Subcutaneous abdominal adipose tissue (tissue), 5 donors: ENCODE data around the gene INSYN2B.

Experiments used
- H3K27ac ChIP-seq: one replicate; pipeline ENCODE4 v1.7.0; 2013; ENCODE audit warnings: low read depth, mild to moderate bottlenecking, inconsistent platforms, low read length, moderate library complexity
- H3K27me3 ChIP-seq, 5 donors: one replicate each; pipeline ENCODE4 v1.7.0; 2013; ENCODE audit warnings: low read length in 5 of 5, inconsistent platforms in 1 of 5; ENCODE audit not compliant: control insufficient read depth in 5 of 5, insufficient read depth in 4 of 5
- H3K36me3 ChIP-seq, 5 donors: one replicate each; pipeline ENCODE4 v1.7.0; 2013; ENCODE audit warnings: low read length in 5 of 5; ENCODE audit not compliant: control insufficient read depth in 5 of 5, insufficient read depth in 5 of 5
- H3K4me1 ChIP-seq, 5 donors: one replicate each; pipeline ENCODE4 v1.7.0; 2013; ENCODE audit warnings: low read length in 5 of 5, mild to moderate bottlenecking in 3 of 5, moderate library complexity in 1 of 5; ENCODE audit not compliant: control insufficient read depth in 5 of 5, insufficient read depth in 5 of 5
- H3K4me3 ChIP-seq, 5 donors: one replicate each; pipeline ENCODE4 v1.7.0; 2013; ENCODE audit warnings: low read length in 5 of 5, low read depth in 1 of 5
- H3K9ac ChIP-seq, 5 donors: one replicate each; pipeline ENCODE4 v1.7.0; 2013; ENCODE audit warnings: low read length in 5 of 5, mild to moderate bottlenecking in 4 of 5, moderate library complexity in 3 of 5
- H3K9me3 ChIP-seq, 5 donors: one replicate each; pipeline ENCODE4 v1.7.0; 2013; ENCODE audit warnings: low read length in 5 of 5; ENCODE audit not compliant: control insufficient read depth in 5 of 5
- donor health status: healthy.
- donor health status: healthy.
- donor health status: healthy.
- donor health status: healthy.
- donor health status: healthy.

The INSYN2B gene

DNA sequence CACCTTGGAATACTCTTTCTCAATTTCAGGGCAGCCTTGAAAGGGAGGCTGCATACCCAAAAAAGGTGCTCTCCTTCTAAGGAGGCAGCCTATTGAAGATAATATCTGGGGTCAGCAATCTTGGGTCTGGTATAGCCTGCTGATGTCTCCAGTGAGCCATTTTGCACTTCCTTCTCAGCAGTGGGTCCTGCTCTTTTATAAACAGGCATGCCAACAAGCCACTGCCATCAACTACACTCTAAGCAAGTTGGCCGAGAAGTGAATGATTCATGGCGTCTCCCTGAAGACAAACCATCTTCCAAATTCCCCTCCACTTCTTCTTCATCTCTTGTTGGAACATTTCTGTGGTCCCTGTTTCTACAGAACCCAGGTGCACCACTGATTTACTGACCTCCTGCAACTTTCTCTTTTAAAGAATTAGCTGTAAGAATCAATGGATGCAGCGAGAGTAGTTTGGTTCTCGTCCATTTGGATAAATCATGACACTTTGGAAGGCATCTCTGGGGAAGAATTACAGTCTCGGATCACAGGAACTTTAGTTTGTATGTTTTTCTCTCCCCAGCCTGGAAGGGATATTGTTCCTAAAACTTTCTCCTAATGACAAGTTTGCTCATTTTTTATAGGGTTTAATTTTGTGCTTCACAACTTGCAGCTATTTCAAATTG, 108.3 kb downstream of the INSYN2B start:
- H3K27me3 ChIP-seq, result no peaks in the 10 kb centered on the region
- H3K9ac ChIP-seq, result no peak overlapping the region
- H3K4me3 ChIP-seq, result no peak overlapping the region
- no peak overlapping the region for H3K27ac ChIP-seq
- H3K36me3 ChIP-seq, result peaks cover 0 to 2% (median 0%) of the 10 kb centered on the region in 5 donors
- peaks cover 2 to 52% (median 43%) of the 10 kb centered on the region in 5 donors for H3K4me1 ChIP-seq
- no peaks in the 10 kb centered on the region for H3K9me3 ChIP-seq

DNA sequence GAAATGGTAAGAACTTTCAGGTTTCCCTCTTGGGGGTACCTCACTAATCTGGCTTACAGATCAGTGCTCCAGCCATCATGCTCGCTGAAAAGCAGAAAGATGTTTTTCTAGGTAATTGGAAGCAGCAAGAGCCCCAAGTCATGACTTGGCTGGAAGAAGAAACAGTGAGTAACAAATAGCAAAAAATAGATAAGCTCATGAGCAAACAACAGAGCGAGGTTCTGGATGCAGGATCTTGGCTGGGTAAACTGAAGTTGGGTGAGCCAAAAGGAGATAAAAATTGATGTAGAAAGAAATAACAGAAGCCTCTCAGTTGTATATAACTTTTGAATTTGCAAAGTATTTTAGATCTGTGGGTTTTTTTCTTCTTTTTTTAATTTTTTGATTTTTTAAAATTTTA, 110.1 kb downstream of the INSYN2B start:
- Histone ChIP-seq H3K9me3 (no peaks in the 10 kb centered on the region), H3K4me3 (no peak overlapping the region), H3K4me1 (peaks cover 1 to 38% (median 32%) of the 10 kb centered on the region in 5 donors), H3K36me3 (peaks cover 0 to under 1% (median 0%) of the 10 kb centered on the region in 5 donors), H3K27ac (no peak overlapping the region), H3K27me3 (no peaks in the 10 kb centered on the region), H3K9ac (no peak overlapping the region)

DNA sequence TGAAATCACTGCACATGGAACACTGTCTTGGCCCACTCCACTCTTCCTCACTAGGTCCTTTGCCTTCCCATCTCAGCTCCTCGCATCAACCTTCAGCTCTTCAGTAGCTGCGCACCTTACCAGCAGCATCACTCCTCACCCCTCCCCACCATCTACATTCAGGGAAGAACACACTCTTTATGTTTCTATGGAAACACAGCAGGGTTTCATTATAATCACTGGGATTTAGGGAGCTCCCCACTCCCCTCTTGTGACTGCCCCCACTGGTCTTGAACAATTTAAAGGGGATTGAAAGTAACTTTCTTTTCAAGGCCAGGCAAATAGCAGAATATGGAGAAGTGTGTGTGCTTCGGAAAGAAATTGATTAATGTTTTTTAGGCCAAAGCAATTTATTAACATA, 111.2 kb downstream of the INSYN2B start:
- Histone ChIP-seq H3K27me3 (no peaks in the 10 kb centered on the region), H3K4me3 (no peak overlapping the region), H3K9ac (no peak overlapping the region), H3K4me1 (peaks cover 0 to 26% (median 24%) of the 10 kb centered on the region in 5 donors), H3K9me3 (no peaks in the 10 kb centered on the region), H3K27ac (no peak overlapping the region), H3K36me3 (no peaks in the 10 kb centered on the region)

DNA sequence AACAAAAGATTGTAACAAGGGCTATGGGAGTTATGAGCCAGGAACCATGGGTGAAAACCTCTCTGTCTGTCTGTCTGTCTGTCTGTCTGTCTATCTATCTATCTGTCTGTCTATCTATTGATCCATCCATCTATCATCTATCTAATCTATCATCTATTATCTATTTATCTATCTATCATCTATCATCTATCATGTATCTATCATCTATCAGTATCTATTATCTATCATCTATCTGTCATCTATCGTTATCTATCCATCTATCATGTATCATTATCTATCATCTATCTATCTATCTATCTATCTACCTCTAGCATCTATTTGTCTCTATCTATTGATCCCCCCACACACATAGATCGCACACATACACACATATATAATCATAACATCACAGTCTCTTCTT, 112.9 kb downstream of the INSYN2B start:
- no peak overlapping the region for H3K9ac ChIP-seq
- peaks cover 0 to 11% (median 8%) of the 10 kb centered on the region in 5 donors for H3K4me1 ChIP-seq
- no peaks in the 10 kb centered on the region for H3K9me3 ChIP-seq
- H3K4me3 ChIP-seq, result no peak overlapping the region
- H3K36me3 ChIP-seq, result peaks cover 0 to 3% (median 0%) of the 10 kb centered on the region in 5 donors
- no peaks in the 10 kb centered on the region for H3K27me3 ChIP-seq
- H3K27ac ChIP-seq, result no peak overlapping the region

DNA sequence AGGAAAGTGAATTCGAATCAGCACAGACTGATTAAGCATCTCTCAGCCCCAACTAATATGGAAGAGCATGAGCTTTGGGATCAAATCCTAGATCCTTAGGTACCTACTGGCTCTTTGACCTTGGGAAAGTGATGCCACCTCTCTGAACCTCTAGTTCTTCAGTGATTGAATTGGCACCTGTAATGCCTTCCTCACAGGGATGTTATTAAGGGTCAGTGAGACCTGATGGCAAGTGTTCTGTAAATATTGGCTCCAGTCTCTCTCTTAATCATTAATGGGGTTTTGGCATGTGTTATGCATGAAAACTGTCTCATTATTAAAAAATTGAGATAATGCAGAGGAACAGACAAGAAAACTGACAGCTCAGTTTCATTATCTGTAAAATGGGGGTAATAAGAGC, 115.8 kb downstream of the INSYN2B start:
- Histone ChIP-seq H3K4me3 (no peak overlapping the region), H3K36me3 (peaks cover 0 to 3% (median 0%) of the 10 kb centered on the region in 5 donors), H3K9me3 (no peaks in the 10 kb centered on the region), H3K4me1 (no peaks in the 10 kb centered on the region), H3K27me3 (no peaks in the 10 kb centered on the region), H3K9ac (no peak overlapping the region), H3K27ac (no peak overlapping the region)

DNA sequence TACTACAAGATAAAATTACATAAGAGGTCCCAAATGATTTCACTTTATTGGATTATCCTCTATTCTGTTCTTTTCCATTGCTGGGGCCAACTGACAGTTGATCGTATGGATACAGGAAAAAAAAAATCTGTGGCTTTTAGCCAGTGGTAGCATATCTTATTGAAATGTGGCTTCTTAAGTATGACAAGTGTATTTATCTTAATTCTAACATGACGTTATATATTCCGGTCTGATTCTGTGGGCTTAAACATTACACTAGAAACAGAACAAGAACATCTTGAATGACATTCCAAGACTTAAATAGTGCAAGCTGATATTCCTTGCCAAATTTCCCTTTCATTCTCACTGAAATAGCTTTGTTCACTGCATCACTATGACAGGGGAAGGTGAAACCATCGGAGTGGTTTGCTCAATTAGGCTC, 117.9 kb downstream of the INSYN2B start:
- H3K4me1 ChIP-seq, result no peaks in the 10 kb centered on the region
- H3K36me3 ChIP-seq, result peaks cover 0 to 3% (median 0%) of the 10 kb centered on the region in 5 donors
- no peak overlapping the region for H3K9ac ChIP-seq
- no peaks in the 10 kb centered on the region for H3K9me3 ChIP-seq
- H3K27ac ChIP-seq, result no peak overlapping the region
- no peaks in the 10 kb centered on the region for H3K27me3 ChIP-seq
- H3K4me3 ChIP-seq, result no peak overlapping the region

DNA sequence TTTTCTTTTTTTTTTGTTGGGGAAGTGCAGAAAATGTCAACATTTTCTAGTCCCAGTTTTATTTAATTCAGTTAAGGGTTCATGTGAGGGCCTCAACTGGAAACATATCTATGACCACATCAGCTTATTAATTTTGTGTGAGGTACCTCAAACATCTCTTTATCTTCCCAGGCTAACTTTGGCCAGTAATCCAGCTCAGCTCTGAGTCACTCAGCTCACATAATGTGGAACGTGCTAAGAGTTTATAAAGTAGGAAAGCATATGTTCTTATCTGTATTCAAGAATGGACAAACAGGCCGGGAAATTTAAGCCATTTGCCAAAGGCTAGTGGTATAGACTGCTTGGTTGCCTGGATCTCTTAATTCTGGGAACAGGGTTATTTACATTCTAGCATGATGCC, 118.4 kb downstream of the INSYN2B start:
- H3K27ac ChIP-seq, result no peak overlapping the region
- H3K4me1 ChIP-seq, result no peaks in the 10 kb centered on the region
- H3K9ac ChIP-seq, result no peak overlapping the region
- H3K36me3 ChIP-seq, result peaks cover 0 to 3% (median 0%) of the 10 kb centered on the region in 5 donors
- H3K4me3 ChIP-seq, result no peak overlapping the region
- H3K9me3 ChIP-seq, result no peaks in the 10 kb centered on the region
- no peaks in the 10 kb centered on the region for H3K27me3 ChIP-seq

DNA sequence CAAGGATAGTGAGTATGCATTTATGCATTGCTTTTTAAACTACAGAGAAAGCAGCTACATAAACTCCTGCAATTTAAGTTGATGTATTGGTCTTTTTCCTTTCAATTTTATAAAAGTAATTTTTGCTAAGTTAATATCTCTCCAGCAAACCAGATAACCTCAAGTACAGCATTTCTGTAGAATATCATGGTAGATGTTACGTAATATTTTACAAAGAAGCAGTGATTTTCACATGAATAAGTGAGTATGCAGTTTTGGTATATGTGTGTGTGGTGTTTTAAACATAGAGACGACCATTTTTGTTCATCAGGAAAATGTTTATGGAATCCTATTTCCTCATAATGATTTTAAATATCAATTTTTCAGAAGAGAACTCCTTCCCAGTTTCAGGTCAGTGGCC, 118.9 kb downstream of the INSYN2B start:
- H3K4me1 ChIP-seq, result no peaks in the 10 kb centered on the region
- H3K36me3 ChIP-seq, result peaks cover 0 to 3% (median 0%) of the 10 kb centered on the region in 5 donors
- no peaks in the 10 kb centered on the region for H3K9me3 ChIP-seq
- no peak overlapping the region for H3K27ac ChIP-seq
- no peak overlapping the region for H3K4me3 ChIP-seq
- H3K9ac ChIP-seq, result no peak overlapping the region
- no peaks in the 10 kb centered on the region for H3K27me3 ChIP-seq

DNA sequence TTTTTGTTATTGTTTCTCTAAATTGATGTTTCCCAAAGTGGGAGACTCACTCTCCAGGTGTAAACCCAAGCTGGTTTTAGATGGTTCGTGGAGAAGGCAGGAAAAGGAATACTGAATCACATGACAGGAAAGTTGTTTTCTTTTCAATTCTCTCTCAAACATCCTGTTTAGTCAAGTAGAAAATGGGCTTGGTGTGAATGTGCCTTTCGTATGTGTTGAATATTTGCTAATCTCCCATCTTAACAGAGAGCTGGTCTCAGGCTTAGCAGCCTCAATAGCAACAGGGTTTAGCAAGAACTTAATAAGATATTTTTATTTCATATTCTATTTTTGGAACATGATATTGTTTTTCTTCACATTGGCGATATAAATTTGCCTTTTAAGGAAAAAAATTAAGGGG, 119.7 kb downstream of the INSYN2B start:
- H3K36me3 ChIP-seq, result peaks cover 0 to 3% (median 0%) of the 10 kb centered on the region in 5 donors
- no peak overlapping the region for H3K9ac ChIP-seq
- no peak overlapping the region for H3K27ac ChIP-seq
- no peaks in the 10 kb centered on the region for H3K4me1 ChIP-seq
- H3K9me3 ChIP-seq, result no peaks in the 10 kb centered on the region
- no peaks in the 10 kb centered on the region for H3K27me3 ChIP-seq
- H3K4me3 ChIP-seq, result no peak overlapping the region

DNA sequence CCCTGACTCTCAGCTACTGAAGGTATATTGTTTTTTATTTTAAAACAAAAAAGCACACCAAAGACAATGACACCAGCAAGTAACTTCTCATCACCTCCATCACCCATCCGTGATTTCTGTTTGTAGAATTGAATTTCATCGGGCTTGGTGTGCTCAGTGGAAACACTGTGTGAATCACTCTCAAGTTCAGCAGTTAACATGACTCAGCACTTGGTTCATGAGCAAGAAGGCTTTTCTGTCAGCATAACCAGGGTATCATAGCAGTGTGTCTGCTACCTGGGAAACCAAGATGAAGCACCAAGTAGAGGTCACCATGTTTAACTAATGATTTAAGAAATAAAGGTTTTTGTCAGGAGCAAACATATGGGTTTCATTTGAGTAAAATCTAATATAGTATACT, 123.7 kb downstream of the INSYN2B start:
- Histone ChIP-seq H3K9me3 (peaks cover 3 to 7% (median 4%) of the 10 kb centered on the region in 5 donors), H3K27me3 (no peaks in the 10 kb centered on the region), H3K4me1 (no peaks in the 10 kb centered on the region), H3K36me3 (no peaks in the 10 kb centered on the region), H3K27ac (no peak overlapping the region), H3K9ac (no peak overlapping the region), H3K4me3 (no peak overlapping the region)
